Naive thymus-derived CD8-positive, alpha-beta T cell (primary cell): Measurements from ENCODE around the gene EMID1. TPM values are rescaled to one million over a fixed set of nuclear protein-coding genes. Genes with fewer than 3 reads are reported as not detected.

Source experiments
- ATAC-seq, 2 donors: fragments of 150-1000 bp; cut with Tn5 transposase in 1 of 2; sonication (Bioruptor Pico), chemical (Tn5 transposase) in 1 of 2; 1 replicate in 1 of 2; 2 replicates in 1 of 2; pipeline ENCODE4 v1.10.0; 2021; ENCODE audit warnings: mild to moderate bottlenecking in 2 of 2, moderate library complexity in 2 of 2
- POLR2A ChIA-PET: fragments of 350-600 bp; sonication (Branson Sonifier 250); formaldehyde crosslinking; loops from one replicate; lab custom pipeline; 2021; ENCODE audit warnings: antibody characterized with exemption; lab: Charles Lee
- DNase-seq, 10 donors: peaks; one replicate each; pipeline versions ENCODE4 v3.0.0 to v3.0.0-alpha.2; 2020 to 2022
- H3K27ac Mint-ChIP-seq, 10 donors: one replicate each; pipeline ENCODE4 v1.8.0; 2020 to 2022; ENCODE audit warnings: mild to moderate bottlenecking in 10 of 10, mixed read lengths in 10 of 10, moderate library complexity in 4 of 10, inconsistent platforms in 1 of 10
- H3K27me3 Mint-ChIP-seq, 5 donors: one replicate each; pipeline ENCODE4 v1.8.0; 2021 to 2022; ENCODE audit warnings: mixed read lengths in 5 of 5
- H3K36me3 Mint-ChIP-seq, 3 donors: one replicate each; pipeline ENCODE4 v1.8.0; 2020 to 2022; ENCODE audit warnings: mixed read lengths in 3 of 3, mild to moderate bottlenecking in 2 of 3, inconsistent platforms in 1 of 3
- H3K4me1 Mint-ChIP-seq, 4 donors: one replicate each; pipeline ENCODE4 v1.8.0; 2021 to 2022; ENCODE audit warnings: mixed read lengths in 4 of 4
- H3K4me3 Mint-ChIP-seq, 10 donors: one replicate each; pipeline ENCODE4 v1.8.0; 2020 to 2022; ENCODE audit warnings: mild to moderate bottlenecking in 10 of 10, mixed read lengths in 10 of 10, moderate library complexity in 6 of 10, inconsistent platforms in 1 of 10
- H3K9me3 Mint-ChIP-seq, 9 donors: one replicate each; pipeline ENCODE4 v1.8.0; 2020 to 2022; ENCODE audit warnings: mixed read lengths in 9 of 9, mild to moderate bottlenecking in 3 of 9, inconsistent platforms in 1 of 9, moderate library complexity in 1 of 9
- polyA plus RNA-seq, 3 donors: library from polyadenylated mRNA; unstranded; fragments of 300-500 nt; fragmentation: Illumina TruSeq; gene quantifications; one replicate each; pipeline ENCODE4 v1.2.3, GENCODE V29; 2021
- total RNA-seq, 8 experiments: library from RNA in 2 of 8; stranded (reverse) in 2 of 8; gene quantifications; one replicate each; pipeline ENCODE4 v1.2.3 and lab custom pipeline; 2021 to 2026

EMID1 gene
- total and polyA plus RNA-seq, 5 experiments from 2014 or later: not detected

- ATAC-seq (no peak), DNase-seq (no peak)
- Mint-ChIP-seq H3K4me3 (peak overlapping the region in 5 of 10 donors; percentile 20 to 37 (median 25)), H3K9me3 (no peaks in the 10 kb centered on the region), H3K36me3 (peaks cover 5 to 95% (median 23%) of the 10 kb centered on the region in 3 donors), H3K27ac (peak overlapping the region in 6 of 10 donors; percentile 3 to 80 (median 28)), H3K27me3 (no peaks in the 10 kb centered on the region), H3K4me1 (peaks cover 34 to 81% (median 78%) of the 10 kb centered on the region in 4 donors)
- POLR2A ChIA-PET: interaction anchor here (1.8 kb wide), 1 partner anchor 7 kb away, joined by 4 read pairs; no protein-coding TSS in a partner anchor
These were observed 70.3 kb downstream of the EMID1 start for GRCh38 chr22:29275819-29276565.

DNA sequence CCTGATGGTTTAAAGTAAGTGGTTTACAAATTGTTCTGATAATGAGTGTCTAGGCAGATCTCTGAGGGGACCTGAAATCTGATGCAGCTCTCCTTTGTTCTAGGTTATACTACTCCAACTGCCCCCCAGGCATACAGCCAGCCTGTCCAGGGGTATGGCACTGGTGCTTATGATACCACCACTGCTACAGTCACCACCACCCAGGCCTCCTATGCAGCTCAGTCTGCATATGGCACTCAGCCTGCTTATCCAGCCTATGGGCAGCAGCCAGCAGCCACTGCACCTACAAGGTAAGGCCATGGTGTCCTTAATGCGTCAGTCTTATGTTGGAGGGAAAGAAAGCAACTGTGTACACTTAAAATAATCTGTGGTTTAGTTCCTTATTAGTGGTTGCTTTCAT lies 72.2 kb downstream of the EMID1 start:
- peaks cover 24 to 72% (median 64%) of the 10 kb centered on the region in 4 donors for H3K4me1 Mint-ChIP-seq

DNA sequence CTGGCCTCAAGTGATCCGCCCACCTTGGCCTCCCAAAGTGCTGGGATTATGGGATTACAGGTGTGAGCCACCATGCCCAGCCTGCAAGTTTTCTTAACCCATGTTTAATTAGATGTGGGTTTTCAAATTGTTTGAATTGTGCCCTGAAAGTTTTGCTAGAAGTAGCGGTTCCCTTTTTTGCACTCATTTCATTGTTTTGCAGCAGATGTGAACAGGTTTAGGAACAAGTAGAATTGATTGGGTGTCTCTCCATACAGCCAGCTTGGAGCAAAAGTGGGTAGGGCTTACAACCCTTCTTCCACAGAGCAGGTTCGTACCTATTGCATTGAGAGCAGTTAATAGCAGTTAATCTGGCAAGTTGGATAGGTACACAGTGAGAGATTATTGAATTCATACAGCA lies 78.5 kb downstream of the EMID1 start:
- Mint-ChIP-seq H3K27me3 (no peaks in the 10 kb centered on the region), H3K4me3 (peak overlapping the region in 1 of 10 donors; percentile 39), H3K36me3 (peaks cover 0 to 98% (median 44%) of the 10 kb centered on the region in 3 donors), H3K4me1 (peaks cover 13 to 51% (median 25%) of the 10 kb centered on the region in 4 donors), H3K9me3 (no peaks in the 10 kb centered on the region), H3K27ac (peak overlapping the region in 2 of 10 donors; percentile 43 to 60)
- ATAC-seq (no peak), DNase-seq (no peak)
- POLR2A ChIA-PET: no interaction called here

More for the DNA sequence above, 72.2 kb downstream of the EMID1 start:
- Mint-ChIP-seq H3K9me3 (no peaks in the 10 kb centered on the region), H3K27ac (peak overlapping the region in 4 of 10 donors; percentile 14 to 58 (median 26)), H3K36me3 (peaks cover 5 to 98% (median 29%) of the 10 kb centered on the region in 3 donors), H3K27me3 (no peaks in the 10 kb centered on the region), H3K4me3 (no peak overlapping the region)
- DNase-seq: no peak
- no peak for ATAC-seq
- POLR2A ChIA-PET: interaction anchor here (1.8 kb wide), 1 partner anchor 9 kb away, joined by 4 read pairs; no protein-coding TSS in a partner anchor

GRCh38 chr22:29288837-29289236 lies 83.1 kb downstream of the EMID1 start:
- Mint-ChIP-seq H3K4me1 (peaks cover 12 to 37% (median 22%) of the 10 kb centered on the region in 4 donors), H3K27ac (peak overlapping the region in 5 of 10 donors; percentile 7 to 81 (median 37))
- POLR2A ChIA-PET: no interaction called here

DNA sequence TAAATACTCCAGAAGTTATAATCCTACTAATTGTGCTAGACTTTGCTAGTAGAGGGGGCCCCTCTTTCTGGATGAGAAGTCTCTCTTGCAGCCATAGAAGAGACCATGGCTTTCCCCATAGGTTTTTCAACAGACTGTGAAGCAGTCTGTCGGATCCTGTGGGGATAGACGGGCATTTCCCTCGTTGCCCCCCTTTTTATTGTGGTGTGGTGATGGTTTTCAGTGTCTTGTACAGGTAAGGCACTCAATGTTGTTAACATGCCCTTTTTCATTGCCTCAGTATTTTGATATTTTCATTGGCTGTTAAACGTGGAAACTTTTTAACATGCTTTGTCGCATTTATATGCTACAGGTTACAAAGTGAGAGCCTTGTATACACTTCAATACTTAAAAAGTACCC lies 84.4 kb downstream of the EMID1 start:
- H3K9me3 Mint-ChIP-seq: no peaks in the 10 kb centered on the region
- no peak for ATAC-seq
- POLR2A ChIA-PET: no interaction called here
- H3K4me1 Mint-ChIP-seq: peaks cover 12 to 31% (median 21%) of the 10 kb centered on the region in 4 donors
- H3K27me3 Mint-ChIP-seq: no peaks in the 10 kb centered on the region
- H3K4me3 Mint-ChIP-seq: no peak overlapping the region
- peaks cover 15 to 98% (median 29%) of the 10 kb centered on the region in 3 donors for H3K36me3 Mint-ChIP-seq
- DNase-seq: no peak
- peak overlapping the region in 1 of 10 donors; percentile 61 for H3K27ac Mint-ChIP-seq

More at GRCh38 chr22:29288837-29289236, 83.1 kb downstream of the EMID1 start:
- peak overlapping the region in 1 of 10 donors; percentile 8 for H3K4me3 Mint-ChIP-seq
- peaks cover 15 to 96% (median 36%) of the 10 kb centered on the region in 3 donors for H3K36me3 Mint-ChIP-seq
- H3K27me3 Mint-ChIP-seq: no peaks in the 10 kb centered on the region
- H3K9me3 Mint-ChIP-seq: no peaks in the 10 kb centered on the region
- DNase-seq (no peak), ATAC-seq (no peak)

DNA sequence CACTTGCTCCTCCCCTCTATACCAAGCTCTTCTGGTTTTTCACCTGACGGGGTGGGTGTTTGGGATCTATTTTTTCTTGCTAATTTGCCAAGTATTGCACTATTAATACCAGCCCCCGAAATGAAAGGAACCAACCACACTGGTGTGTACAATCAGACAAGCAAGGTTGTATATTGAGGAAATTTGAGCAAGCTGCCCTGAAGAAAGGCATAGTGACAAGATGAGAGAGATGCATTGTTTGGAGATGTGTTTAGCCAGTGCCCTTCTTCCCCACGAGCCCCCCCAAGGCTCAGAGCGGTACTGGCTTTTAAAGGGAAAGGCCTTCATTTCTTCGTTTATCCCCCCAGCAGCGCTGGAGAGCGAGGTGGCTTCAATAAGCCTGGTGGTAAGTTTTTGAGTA lies 85.5 kb downstream of the EMID1 start:
- ATAC-seq: no peak
- POLR2A ChIA-PET: no interaction called here
- Mint-ChIP-seq H3K9me3 (no peaks in the 10 kb centered on the region), H3K4me3 (no peak overlapping the region), H3K36me3 (peaks cover 15 to 98% (median 31%) of the 10 kb centered on the region in 3 donors), H3K27ac (peak overlapping the region in 4 of 10 donors; percentile 7 to 64 (median 26)), H3K4me1 (peaks cover 14 to 26% (median 21%) of the 10 kb centered on the region in 4 donors), H3K27me3 (no peaks in the 10 kb centered on the region)
- DNase-seq: no peak

DNA sequence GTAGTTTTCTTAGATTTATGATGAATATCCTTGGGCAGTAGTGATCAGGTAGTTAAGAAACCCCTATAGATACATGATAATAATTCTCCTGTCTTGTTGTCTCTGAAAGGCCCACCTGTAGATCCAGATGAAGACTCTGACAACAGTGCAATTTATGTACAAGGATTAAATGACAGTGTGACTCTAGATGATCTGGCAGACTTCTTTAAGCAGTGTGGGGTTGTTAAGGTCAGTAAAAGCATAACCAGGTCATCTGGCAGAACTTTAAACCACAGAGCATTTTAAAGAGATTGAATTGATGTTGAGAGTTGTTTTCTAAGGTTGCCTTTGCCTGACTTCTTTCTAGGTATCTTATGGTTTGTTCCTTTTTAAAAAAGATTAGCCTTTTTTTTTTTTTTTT lies 86.7 kb downstream of the EMID1 start:
- Mint-ChIP-seq H3K4me1 (peaks cover 10 to 20% (median 16%) of the 10 kb centered on the region in 4 donors), H3K27me3 (no peaks in the 10 kb centered on the region), H3K4me3 (no peak overlapping the region), H3K27ac (peak overlapping the region in 1 of 10 donors; percentile 39), H3K36me3 (peaks cover 15 to 97% (median 23%) of the 10 kb centered on the region in 3 donors), H3K9me3 (no peaks in the 10 kb centered on the region)
- ATAC-seq (no peak), DNase-seq (no peak)
- POLR2A ChIA-PET: no interaction called here

DNA sequence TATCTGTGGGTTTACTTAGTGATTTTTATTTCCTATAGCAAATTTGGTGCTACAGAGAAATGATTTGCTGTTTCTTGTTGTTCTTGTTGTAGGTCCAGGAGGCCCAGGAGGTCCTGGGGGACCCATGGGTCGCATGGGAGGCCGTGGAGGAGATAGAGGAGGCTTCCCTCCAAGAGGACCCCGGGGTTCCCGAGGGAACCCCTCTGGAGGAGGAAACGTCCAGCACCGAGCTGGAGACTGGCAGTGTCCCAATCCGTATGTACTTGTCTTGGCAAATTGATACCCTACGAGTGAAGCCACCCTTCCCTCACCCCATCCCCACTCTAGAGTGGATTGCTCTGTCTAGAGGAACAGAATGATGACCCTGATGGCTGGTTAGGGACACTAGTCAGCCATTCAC lies 92.9 kb downstream of the EMID1 start:
- Mint-ChIP-seq H3K4me1 (peaks cover 3 to 15% (median 8%) of the 10 kb centered on the region in 4 donors), H3K27me3 (no peaks in the 10 kb centered on the region), H3K36me3 (peaks cover 6 to 78% (median 20%) of the 10 kb centered on the region in 3 donors), H3K4me3 (no peak overlapping the region), H3K9me3 (no peaks in the 10 kb centered on the region), H3K27ac (peak overlapping the region in 4 of 10 donors; percentile 33 to 84 (median 64))
- ATAC-seq: no peak
- DNase-seq: no peak
- POLR2A ChIA-PET: no interaction called here

- Mint-ChIP-seq H3K27me3 (peaks cover 0 to 4% (median 0%) of the 10 kb centered on the region in 5 donors), H3K36me3 (peaks cover 6 to 72% (median 20%) of the 10 kb centered on the region in 3 donors), H3K27ac (peak overlapping the region in 7 of 10 donors; percentile 21 to 84 (median 48)), H3K9me3 (no peaks in the 10 kb centered on the region), H3K4me1 (peaks cover 3 to 15% (median 10%) of the 10 kb centered on the region in 4 donors), H3K4me3 (peak overlapping the region in 1 of 10 donors; percentile 10)
- no peak for DNase-seq
- POLR2A ChIA-PET: no interaction called here
- no peak for ATAC-seq
These were observed 93.6 kb downstream of the EMID1 start for GRCh38 chr22:29299136-29299900.

GRCh38 chr22:29300467-29300806 lies 94.7 kb downstream of the EMID1 start:
- H3K27ac Mint-ChIP-seq: peak overlapping the region in 4 of 10 donors; percentile 45 to 95 (median 84)
- no peak overlapping the region for H3K4me3 Mint-ChIP-seq
- ATAC-seq: peak in 1 of 2 donors; percentile 32
- no peaks in the 10 kb centered on the region for H3K9me3 Mint-ChIP-seq
- peaks cover 0 to 12% (median 3%) of the 10 kb centered on the region in 5 donors for H3K27me3 Mint-ChIP-seq
- peaks cover 3 to 15% (median 10%) of the 10 kb centered on the region in 4 donors for H3K4me1 Mint-ChIP-seq
- no peak for DNase-seq
- H3K36me3 Mint-ChIP-seq: peaks cover 6 to 60% (median 20%) of the 10 kb centered on the region in 3 donors
- POLR2A ChIA-PET: interaction anchor here (1.2 to 1.3 kb wide), 2 partner anchors 32 to 253 kb away, joined by 3 read pairs; partner anchors contain the start of genes EWSR1 and THOC5

GRCh38 chr22:29300807-29301601 lies 95.3 kb downstream of the EMID1 start:
- no peaks in the 10 kb centered on the region for H3K9me3 Mint-ChIP-seq
- ATAC-seq (peak; percentile 21 to 29), DNase-seq (no peak)
- peaks cover 6 to 55% (median 18%) of the 10 kb centered on the region in 3 donors for H3K36me3 Mint-ChIP-seq
- H3K27me3 Mint-ChIP-seq: peaks cover 2 to 18% (median 3%) of the 10 kb centered on the region in 5 donors
- peak overlapping the region in 2 of 10 donors; percentile 8 to 24 for H3K4me3 Mint-ChIP-seq
- POLR2A ChIA-PET: interaction anchor here (0.5 to 1.3 kb wide), 4 partner anchors 16 to 954 kb away, joined by 3 read pairs; partner anchors contain the start of genes EWSR1 and THOC5
- peak overlapping the region; percentile 13 to 95 (median 54) for H3K27ac Mint-ChIP-seq
- peaks cover 6 to 20% (median 10%) of the 10 kb centered on the region in 4 donors for H3K4me1 Mint-ChIP-seq
